HepG2 (cell line): ENCODE measurements around the gene HCFC1. TPM values are rescaled to one million over a fixed set of nuclear protein-coding genes. Genes with fewer than 3 reads are reported as not detected.

Experiments used
- CREB1 ChIP-seq, 2 experiments: fragments of 450-650 bp in 1 of 2; IDR thresholded peaks; 2 replicates each; pipeline ENCODE4 v1.6.1; 2016 to 2017; ENCODE audit warnings: control low read depth in 1 of 2, mild to moderate bottlenecking in 1 of 2, missing compliant biosample characterization in 1 of 2, missing genetic modification characterization in 1 of 2
- MED1 ChIP-seq: sonication (generic); formaldehyde crosslinking; IDR thresholded peaks from 2 replicates; pipeline ENCODE4 v1.4.0; 2020; ENCODE audit warnings: missing genetic modification reagents
- PPARG ChIP-seq: conservative IDR thresholded peaks from 2 replicates; pipeline ENCODE4 v1.6.1; 2016; ENCODE audit warnings: missing biosample characterization, missing genetic modification reagents
- RBM22 ChIP-seq: fragments of 200-400 bp; formaldehyde crosslinking; optimal IDR thresholded peaks from 2 replicates; pipeline ENCODE3; 2017; ENCODE audit warnings: mild to moderate bottlenecking, low read length, moderate library complexity
- SIX1 ChIP-seq: sonication (generic); formaldehyde crosslinking; IDR thresholded peaks from 2 replicates; pipeline ENCODE4 v1.4.0; 2020; ENCODE audit warnings: missing genetic modification reagents, borderline replicate concordance
- THYN1 ChIP-seq: sonication (generic); formaldehyde crosslinking; IDR thresholded peaks from 2 replicates; pipeline ENCODE4 v1.8.1; 2023; ENCODE audit warnings: low read depth, mild to moderate bottlenecking, moderate library complexity, missing genetic modification reagents, borderline replicate concordance
- ZBTB33 ChIP-seq: sonication (generic); formaldehyde crosslinking; IDR thresholded peaks from 2 replicates; pipeline ENCODE4 v1.4.0; 2020; ENCODE audit warnings: missing genetic modification reagents
- ZSCAN21 ChIP-seq: sonication (generic); formaldehyde crosslinking; IDR thresholded peaks from 2 replicates; pipeline ENCODE4 v1.8.0; 2022; ENCODE audit warnings: mild to moderate bottlenecking, missing genetic modification reagents, moderate library complexity, borderline replicate concordance
- polyA plus RNA-seq, 8 experiments: library from polyadenylated mRNA; depleted of rRNA in 3 of 8; stranded (reverse) in 7 of 8; unstranded in 1 of 8; fragments of >200 nt; fragmentation: Illumina TruSeq in 4 of 8; extraction: Trizol in 4 of 8; gene quantifications; 2 replicates each; pipeline versions ENCODE4 v1.2.1 to v1.2.3, GENCODE V29; 2011 to 2016; ENCODE audit warnings: low read depth in 4 of 8, missing spikeins in 1 of 8, mixed read lengths in 1 of 8; ENCODE audit not compliant: insufficient read depth in 1 of 8
- total RNA-seq, 5 experiments: library from RNA; depleted of rRNA; stranded (reverse); fragments of >200 nt; fragmentation: Illumina TruSeq; extraction: Trizol; gene quantifications; 2 replicates each; pipeline ENCODE4 v1.2.3, GENCODE V29; 2016; ENCODE audit warnings: low read depth in 1 of 5
- TF ChIP-seq, protein P1 (sequence below), 2 experiments: fragments of 450-650 bp in 1 of 2; sonication (generic) in 1 of 2; formaldehyde crosslinking in 1 of 2; IDR thresholded peaks; 2 replicates each; pipeline versions ENCODE4 v1.6.1 to v1.8.0; 2016 to 2022; ENCODE audit warnings: antibody characterized with exemption in 1 of 2, mild to moderate bottlenecking in 1 of 2, missing genetic modification reagents in 1 of 2
- TF ChIP-seq, protein P2 (sequence below): sonication (generic); formaldehyde crosslinking; IDR thresholded peaks from 2 replicates; pipeline ENCODE4 v1.5.1; 2020; ENCODE audit warnings: mild to moderate bottlenecking, missing genetic modification reagents, moderate library complexity

Gene HCFC1
- total and polyA plus RNA-seq, 2 of the 13 experiments (the other 11 are each of a cell fraction or from before 2014, with no cell fraction given), result 5.8 to 17.8 TPM

- TF ChIP-seq, protein P1, sequence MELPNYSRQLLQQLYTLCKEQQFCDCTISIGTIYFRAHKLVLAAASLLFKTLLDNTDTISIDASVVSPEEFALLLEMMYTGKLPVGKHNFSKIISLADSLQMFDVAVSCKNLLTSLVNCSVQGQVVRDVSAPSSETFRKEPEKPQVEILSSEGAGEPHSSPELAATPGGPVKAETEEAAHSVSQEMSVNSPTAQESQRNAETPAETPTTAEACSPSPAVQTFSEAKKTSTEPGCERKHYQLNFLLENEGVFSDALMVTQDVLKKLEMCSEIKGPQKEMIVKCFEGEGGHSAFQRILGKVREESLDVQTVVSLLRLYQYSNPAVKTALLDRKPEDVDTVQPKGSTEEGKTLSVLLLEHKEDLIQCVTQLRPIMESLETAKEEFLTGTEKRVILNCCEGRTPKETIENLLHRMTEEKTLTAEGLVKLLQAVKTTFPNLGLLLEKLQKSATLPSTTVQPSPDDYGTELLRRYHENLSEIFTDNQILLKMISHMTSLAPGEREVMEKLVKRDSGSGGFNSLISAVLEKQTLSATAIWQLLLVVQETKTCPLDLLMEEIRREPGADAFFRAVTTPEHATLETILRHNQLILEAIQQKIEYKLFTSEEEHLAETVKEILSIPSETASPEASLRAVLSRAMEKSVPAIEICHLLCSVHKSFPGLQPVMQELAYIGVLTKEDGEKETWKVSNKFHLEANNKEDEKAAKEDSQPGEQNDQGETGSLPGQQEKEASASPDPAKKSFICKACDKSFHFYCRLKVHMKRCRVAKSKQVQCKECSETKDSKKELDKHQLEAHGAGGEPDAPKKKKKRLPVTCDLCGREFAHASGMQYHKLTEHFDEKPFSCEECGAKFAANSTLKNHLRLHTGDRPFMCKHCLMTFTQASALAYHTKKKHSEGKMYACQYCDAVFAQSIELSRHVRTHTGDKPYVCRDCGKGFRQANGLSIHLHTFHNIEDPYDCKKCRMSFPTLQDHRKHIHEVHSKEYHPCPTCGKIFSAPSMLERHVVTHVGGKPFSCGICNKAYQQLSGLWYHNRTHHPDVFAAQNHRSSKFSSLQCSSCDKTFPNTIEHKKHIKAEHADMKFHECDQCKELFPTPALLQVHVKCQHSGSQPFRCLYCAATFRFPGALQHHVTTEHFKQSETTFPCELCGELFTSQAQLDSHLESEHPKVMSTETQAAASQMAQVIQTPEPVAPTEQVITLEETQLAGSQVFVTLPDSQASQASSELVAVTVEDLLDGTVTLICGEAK (IDR thresholded peaks at IDR 0.05), result no peak
- TF ChIP-seq, protein P1 (CRISPR knock-in tag; IDR thresholded peaks at IDR 0.05), result no peak
- TF ChIP-seq ZSCAN21 (CRISPR knock-in tag) (no peak), SIX1 (CRISPR knock-in tag) (no peak), THYN1 (no peak), PPARG (CRISPR knock-in tag) (no peak), RBM22 (peak; percentile 26), ZBTB33 (CRISPR knock-in tag) (peak; percentile 41; the same call in 1 of the 2 replicates), MED1 (CRISPR knock-in tag) (0 out of 2 replicates have a peak, but pooled peaks have one; percentile 22), CREB1 (IDR thresholded peaks at IDR 0.05) (peak; percentile 39; the same call in 1 of the 2 replicates), CREB1 (CRISPR knock-in tag; IDR thresholded peaks at IDR 0.05) (no peak)
- TF ChIP-seq, protein P2, sequence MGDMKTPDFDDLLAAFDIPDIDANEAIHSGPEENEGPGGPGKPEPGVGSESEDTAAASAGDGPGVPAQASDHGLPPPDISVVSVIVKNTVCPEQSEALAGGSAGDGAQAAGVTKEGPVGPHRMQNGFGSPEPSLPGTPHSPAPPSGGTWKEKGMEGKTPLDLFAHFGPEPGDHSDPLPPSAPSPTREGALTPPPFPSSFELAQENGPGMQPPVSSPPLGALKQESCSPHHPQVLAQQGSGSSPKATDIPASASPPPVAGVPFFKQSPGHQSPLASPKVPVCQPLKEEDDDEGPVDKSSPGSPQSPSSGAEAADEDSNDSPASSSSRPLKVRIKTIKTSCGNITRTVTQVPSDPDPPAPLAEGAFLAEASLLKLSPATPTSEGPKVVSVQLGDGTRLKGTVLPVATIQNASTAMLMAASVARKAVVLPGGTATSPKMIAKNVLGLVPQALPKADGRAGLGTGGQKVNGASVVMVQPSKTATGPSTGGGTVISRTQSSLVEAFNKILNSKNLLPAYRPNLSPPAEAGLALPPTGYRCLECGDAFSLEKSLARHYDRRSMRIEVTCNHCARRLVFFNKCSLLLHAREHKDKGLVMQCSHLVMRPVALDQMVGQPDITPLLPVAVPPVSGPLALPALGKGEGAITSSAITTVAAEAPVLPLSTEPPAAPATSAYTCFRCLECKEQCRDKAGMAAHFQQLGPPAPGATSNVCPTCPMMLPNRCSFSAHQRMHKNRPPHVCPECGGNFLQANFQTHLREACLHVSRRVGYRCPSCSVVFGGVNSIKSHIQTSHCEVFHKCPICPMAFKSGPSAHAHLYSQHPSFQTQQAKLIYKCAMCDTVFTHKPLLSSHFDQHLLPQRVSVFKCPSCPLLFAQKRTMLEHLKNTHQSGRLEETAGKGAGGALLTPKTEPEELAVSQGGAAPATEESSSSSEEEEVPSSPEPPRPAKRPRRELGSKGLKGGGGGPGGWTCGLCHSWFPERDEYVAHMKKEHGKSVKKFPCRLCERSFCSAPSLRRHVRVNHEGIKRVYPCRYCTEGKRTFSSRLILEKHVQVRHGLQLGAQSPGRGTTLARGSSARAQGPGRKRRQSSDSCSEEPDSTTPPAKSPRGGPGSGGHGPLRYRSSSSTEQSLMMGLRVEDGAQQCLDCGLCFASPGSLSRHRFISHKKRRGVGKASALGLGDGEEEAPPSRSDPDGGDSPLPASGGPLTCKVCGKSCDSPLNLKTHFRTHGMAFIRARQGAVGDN (CRISPR knock-in tag), result 0 out of 2 replicates have a peak, but pooled peaks have one; percentile 12
Measured at GRCh38 chrX:154010330-154011087, 38.9 kb upstream of the HCFC1 start (continued).
